Smooth muscle cell (in vitro differentiated cells): Measurements from ENCODE around the gene P2RX1. TPM values are rescaled to one million over a fixed set of nuclear protein-coding genes. Genes with fewer than 3 reads are reported as not detected.
A peak's percentile ranks its signal among the peaks of the same experiment; 100 is the strongest.

ENCODE experiments used
- DNase-seq: peaks from one replicate; lab custom pipeline; 2025; ENCODE audit not compliant: unreplicated experiment; lab: John Stamatoyannopoulos, UW
- H2AFZ ChIP-seq: fragments of 200-600 bp; sonication (generic); 2 replicates; pipeline ENCODE4 v1.6.0; 2016; ENCODE audit warnings: antibody characterized with exemption, low read depth, mild to moderate bottlenecking
- H3F3A ChIP-seq: fragments of 200-600 bp; sonication (generic); 2 replicates; pipeline ENCODE4 v1.6.0; 2017; ENCODE audit warnings: antibody characterized with exemption, low read depth
- H3K27ac ChIP-seq: fragments of 200-600 bp; sonication (generic); 2 replicates; pipeline ENCODE4 v1.5.1; 2016; ENCODE audit warnings: low read depth, mild to moderate bottlenecking
- H3K27me3 ChIP-seq: fragments of 200-600 bp; sonication (generic); 2 replicates; pipeline ENCODE4 v1.6.1; 2016; ENCODE audit warnings: low read depth, mild to moderate bottlenecking
- H3K36me3 ChIP-seq: fragments of 200-600 bp; sonication (generic); 2 replicates; pipeline ENCODE4 v1.5.1; 2016; ENCODE audit warnings: low read depth
- H3K4me1 ChIP-seq: fragments of 200-600 bp; sonication (generic); 2 replicates; pipeline ENCODE4 v1.5.1; 2016; ENCODE audit warnings: low read depth
- H3K4me2 ChIP-seq: fragments of 200-600 bp; sonication (generic); 2 replicates; pipeline ENCODE4 v1.6.0; 2016; ENCODE audit warnings: mild to moderate bottlenecking
- H3K4me3 ChIP-seq: fragments of 200-600 bp; sonication (generic); 2 replicates; pipeline ENCODE4 v1.5.1; 2016; ENCODE audit warnings: mild to moderate bottlenecking
- H3K79me2 ChIP-seq: fragments of 200-600 bp; sonication (generic); 2 replicates; pipeline ENCODE4 v1.6.0; 2016; ENCODE audit warnings: low read depth, mild to moderate bottlenecking
- H3K9ac ChIP-seq: fragments of 200-600 bp; sonication (generic); 2 replicates; pipeline ENCODE4 v1.6.0; 2016; ENCODE audit warnings: low read depth
- H3K9me3 ChIP-seq: fragments of 200-600 bp; sonication (generic); replicated peaks from 2 replicates; pipeline ENCODE4 v1.5.1; 2016; ENCODE audit warnings: low read depth
- H4K20me1 ChIP-seq: fragments of 200-600 bp; sonication (generic); 2 replicates; pipeline ENCODE4 v1.6.0; 2016; ENCODE audit warnings: low read depth
- WGBS: methylation state at CpG from one replicate; pipeline ENCODE4 v1.1.7; 2016; ENCODE audit warnings: low lambda C conversion rate; 5-methylcytosine and 5-hydroxymethylcytosine counted together
- polyA plus RNA-seq: library from polyadenylated mRNA; unstranded; fragments of >200 nt; fragmentation: Nextera tagmentation; extraction: Ambion mirVana; gene quantifications from 2 replicates; pipeline ENCODE4 v1.2.1, GENCODE V29; 2016
- total RNA-seq: library from RNA; depleted of rRNA; stranded (reverse); fragments of >200 nt; gene quantifications from 2 replicates; pipeline ENCODE4 v1.2.3, GENCODE V29; 2014
- TF ChIP-seq, protein P1 (sequence below): fragments of 200-600 bp; sonication (generic); IDR thresholded peaks from 2 replicates; pipeline ENCODE4 v1.5.1; 2017; ENCODE audit warnings: borderline replicate concordance, mild to moderate bottlenecking, antibody characterized with exemption; ENCODE audit not compliant: insufficient read depth, poor library complexity, severe bottlenecking

P2RX1 gene
- total and polyA plus RNA-seq, 2 experiments from 2014 or later = 1.3 to 3.2 TPM

DNA sequence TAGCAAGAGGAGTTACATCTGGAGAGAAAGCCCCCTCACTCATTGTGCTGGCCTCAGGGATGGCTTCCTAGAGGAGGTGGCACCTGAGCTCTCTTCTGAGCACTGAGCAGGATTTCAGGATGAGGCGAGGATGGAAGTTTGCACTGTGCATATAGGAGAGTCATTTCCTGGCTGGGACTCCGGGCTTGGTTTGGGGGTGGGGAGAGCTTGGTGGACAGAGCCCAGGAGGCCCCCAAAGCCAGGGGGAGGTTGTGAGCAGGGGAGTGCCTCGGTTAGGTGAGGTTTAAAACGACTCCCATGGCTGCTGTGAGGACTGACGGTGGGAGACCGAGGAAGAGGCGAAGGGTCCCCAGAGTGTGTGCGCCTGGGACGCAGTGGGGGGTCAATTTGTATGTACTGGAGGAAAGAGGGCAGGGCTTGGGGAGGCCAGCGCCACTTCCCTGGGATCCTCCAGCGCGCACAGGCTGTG is 24.6 kb downstream of the P2RX1 start:
- no peaks in the 10 kb centered on the region for H3K36me3 ChIP-seq
- H3K9me3 ChIP-seq = no peaks in the 10 kb centered on the region
- H2AFZ ChIP-seq = no peak overlapping the region
- DNase-seq = no peak
- H3K4me1 ChIP-seq = peaks cover 32% of the 10 kb centered on the region
- H3F3A ChIP-seq = peaks cover 27% of the 10 kb centered on the region
- TF ChIP-seq, protein P1, sequence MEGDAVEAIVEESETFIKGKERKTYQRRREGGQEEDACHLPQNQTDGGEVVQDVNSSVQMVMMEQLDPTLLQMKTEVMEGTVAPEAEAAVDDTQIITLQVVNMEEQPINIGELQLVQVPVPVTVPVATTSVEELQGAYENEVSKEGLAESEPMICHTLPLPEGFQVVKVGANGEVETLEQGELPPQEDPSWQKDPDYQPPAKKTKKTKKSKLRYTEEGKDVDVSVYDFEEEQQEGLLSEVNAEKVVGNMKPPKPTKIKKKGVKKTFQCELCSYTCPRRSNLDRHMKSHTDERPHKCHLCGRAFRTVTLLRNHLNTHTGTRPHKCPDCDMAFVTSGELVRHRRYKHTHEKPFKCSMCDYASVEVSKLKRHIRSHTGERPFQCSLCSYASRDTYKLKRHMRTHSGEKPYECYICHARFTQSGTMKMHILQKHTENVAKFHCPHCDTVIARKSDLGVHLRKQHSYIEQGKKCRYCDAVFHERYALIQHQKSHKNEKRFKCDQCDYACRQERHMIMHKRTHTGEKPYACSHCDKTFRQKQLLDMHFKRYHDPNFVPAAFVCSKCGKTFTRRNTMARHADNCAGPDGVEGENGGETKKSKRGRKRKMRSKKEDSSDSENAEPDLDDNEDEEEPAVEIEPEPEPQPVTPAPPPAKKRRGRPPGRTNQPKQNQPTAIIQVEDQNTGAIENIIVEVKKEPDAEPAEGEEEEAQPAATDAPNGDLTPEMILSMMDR = no peak
- peak overlapping the region; percentile 97 for H3K4me2 ChIP-seq
- peak overlapping the region; percentile 73 for H3K4me3 ChIP-seq
- H3K9ac ChIP-seq = peak overlapping the region; percentile 41
- WGBS = 33% methylated on average over 9 of the region's 12 CpGs
- H4K20me1 ChIP-seq = peaks cover 7% of the 10 kb centered on the region
- no peaks in the 10 kb centered on the region for H3K27me3 ChIP-seq
- peak overlapping the region; percentile 99 for H3K27ac ChIP-seq
- H3K79me2 ChIP-seq = peaks cover 6% of the 10 kb centered on the region

DNA sequence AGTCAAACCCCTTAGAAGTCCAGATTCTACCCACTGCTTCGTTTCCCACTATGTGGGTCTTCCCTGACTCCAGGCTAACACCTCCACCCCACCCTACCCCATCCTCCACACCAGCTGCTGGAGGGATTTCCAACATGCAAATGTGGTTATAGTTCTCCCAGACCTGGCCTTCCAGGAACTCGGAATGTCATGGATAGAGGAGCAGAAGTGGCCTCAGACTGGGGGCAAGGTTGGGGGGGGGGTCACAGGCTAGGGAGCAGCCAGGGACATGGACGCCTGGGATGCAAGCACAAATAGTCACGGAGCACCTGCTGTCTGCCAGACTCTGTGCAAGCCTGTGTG is 25.4 kb downstream of the P2RX1 start:
- Histone ChIP-seq H3K4me1 (peaks cover 32% of the 10 kb centered on the region), H4K20me1 (peaks cover 7% of the 10 kb centered on the region), H3K27ac (peak overlapping the region; percentile 99), H3K27me3 (no peaks in the 10 kb centered on the region), H3K79me2 (peaks cover 8% of the 10 kb centered on the region), H3K36me3 (no peaks in the 10 kb centered on the region), H3K4me3 (no peak overlapping the region), H3F3A (peaks cover 27% of the 10 kb centered on the region), H3K9me3 (no peaks in the 10 kb centered on the region), H3K9ac (peak overlapping the region; percentile 59), H3K4me2 (peak overlapping the region; percentile 97), H2AFZ (no peak overlapping the region)
- DNase-seq = no peak
- TF ChIP-seq, protein P1 = no peak
- 69% methylated on average over 4 of the region's 4 CpGs for WGBS

DNA sequence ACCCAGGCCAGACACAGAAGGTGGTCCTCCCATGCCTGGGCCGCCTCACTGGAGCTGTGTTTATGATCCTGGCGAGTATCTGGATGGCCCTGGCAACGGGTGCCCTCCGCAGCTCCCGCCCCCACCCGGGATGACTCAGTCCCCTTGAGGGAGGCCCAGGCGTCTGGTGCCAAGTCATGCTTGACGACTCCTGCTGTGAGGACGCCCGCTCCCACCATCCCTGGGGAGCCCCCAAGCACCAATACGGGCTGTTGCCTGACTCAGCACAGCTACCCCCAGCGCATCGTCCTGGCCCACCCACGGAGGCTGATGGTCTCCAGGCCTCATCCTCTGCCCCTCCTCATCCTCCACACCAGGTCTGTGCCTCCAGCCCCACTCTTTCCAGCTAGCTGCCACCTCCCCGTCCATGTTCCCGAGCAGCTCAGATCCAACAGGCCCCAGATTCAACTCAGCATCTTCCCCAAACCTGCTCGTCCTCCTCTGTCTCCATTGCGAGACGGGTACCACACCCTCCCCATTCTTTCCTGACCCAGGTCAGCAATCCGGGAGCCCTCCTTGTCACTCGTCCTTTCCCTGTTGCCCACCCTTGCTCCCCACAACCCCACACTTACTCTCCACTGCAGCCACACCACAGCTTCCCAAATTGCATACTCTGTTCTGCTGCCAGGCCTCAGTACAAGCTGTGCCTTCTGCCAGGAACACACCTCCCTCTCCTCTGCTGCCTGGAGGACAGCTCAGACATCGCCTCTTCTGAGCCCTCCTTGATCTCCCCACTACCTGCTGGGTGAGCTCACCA is 26.0 kb downstream of the P2RX1 start:
- H3K4me1 ChIP-seq = peaks cover 32% of the 10 kb centered on the region

More for the DNA sequence above, 26.0 kb downstream of the P2RX1 start:
- H2AFZ ChIP-seq = no peak overlapping the region
- no peaks in the 10 kb centered on the region for H3K27me3 ChIP-seq
- H3K4me2 ChIP-seq = peak overlapping the region; percentile 97
- H3K27ac ChIP-seq = peak overlapping the region; percentile 99
- peaks cover 27% of the 10 kb centered on the region for H3F3A ChIP-seq
- 28% methylated on average over 19 of the region's 22 CpGs for WGBS
- peak; percentile 86 for DNase-seq
- peaks cover 8% of the 10 kb centered on the region for H3K79me2 ChIP-seq
- H3K4me3 ChIP-seq = no peak overlapping the region
- H3K9me3 ChIP-seq = no peaks in the 10 kb centered on the region
- H3K9ac ChIP-seq = peak overlapping the region; percentile 92
- TF ChIP-seq, protein P1 = no peak
- H3K36me3 ChIP-seq = no peaks in the 10 kb centered on the region
- H4K20me1 ChIP-seq = peaks cover 7% of the 10 kb centered on the region
